ENCODE measurements around the gene DUSP18. TPM values are rescaled to one million over a fixed set of nuclear protein-coding genes. Genes with fewer than 3 reads are reported as not detected.
A peak's percentile ranks its signal among the peaks of the same experiment; 100 is the strongest.

Gene DUSP18
- total RNA-seq, 5 donors from 2014 or later (not counting 1 experiment from before 2014, with no cell fraction given): 9.4 to 19.4 (median 18.8) TPM

GRCh38 chr22:30648825-30649224, 18.9 kb downstream of the DUSP18 start:
- ChIA-PET CTCF (no interaction called here), POLR2A (interaction anchor here in 1 of 2 donors (0.5 kb wide), 1 partner anchor 644 kb away, joined by 3 read pairs; the partner anchor contains the start of gene PIK3IP1)
- H3K4me3 Mint-ChIP-seq: no peak overlapping the region
- no peaks in the 10 kb centered on the region for H3K9me3 Mint-ChIP-seq
- no peaks in the 10 kb centered on the region for H3K27me3 ChIP-seq (replicated peaks in 1 of 2; ENCODE audit: control insufficient read depth in 2 of 2, extremely low read depth in 1 of 2, insufficient read depth in 2 of 2, low read length in 1 of 2)
- H3K27ac ChIP-seq (ENCODE audit: low read length): no peak overlapping the region
- DNase-seq: no peak
- peaks cover 0 to 10% of the 10 kb centered on the region in 2 experiments for H3K4me1 ChIP-seq (ENCODE audit: control insufficient read depth in 1 of 2, extremely low read depth in 1 of 2, insufficient read depth in 2 of 2, low read length in 2 of 2)
- H3K27me3 Mint-ChIP-seq: no peaks in the 10 kb centered on the region
- H3K36me3 ChIP-seq (ENCODE audit: control insufficient read depth in 2 of 2, extremely low read depth in 1 of 2, insufficient read depth in 1 of 2, low read length in 1 of 2): peaks cover 0 to 3% of the 10 kb centered on the region in 2 donors
- peaks cover 0 to 21% (median 16%) of the 10 kb centered on the region in 3 donors for H3K4me1 Mint-ChIP-seq
- H3K27ac Mint-ChIP-seq: peak overlapping the region; percentile 47 to 73
- H3K36me3 Mint-ChIP-seq: no peaks in the 10 kb centered on the region
- no peak for ATAC-seq (replicated peaks in 1 of 4)
- 100% methylated on average over 1 of the region's 3 CpGs for whole genome bisulfite sequencing (ENCODE audit: insufficient coverage)
- no peak overlapping the region for H3K4me3 ChIP-seq (ENCODE audit: control insufficient read depth in 1 of 2, extremely low read depth in 1 of 2, low read length in 1 of 2)
- H3K9me3 ChIP-seq: no peaks in the 10 kb centered on the region

DNA sequence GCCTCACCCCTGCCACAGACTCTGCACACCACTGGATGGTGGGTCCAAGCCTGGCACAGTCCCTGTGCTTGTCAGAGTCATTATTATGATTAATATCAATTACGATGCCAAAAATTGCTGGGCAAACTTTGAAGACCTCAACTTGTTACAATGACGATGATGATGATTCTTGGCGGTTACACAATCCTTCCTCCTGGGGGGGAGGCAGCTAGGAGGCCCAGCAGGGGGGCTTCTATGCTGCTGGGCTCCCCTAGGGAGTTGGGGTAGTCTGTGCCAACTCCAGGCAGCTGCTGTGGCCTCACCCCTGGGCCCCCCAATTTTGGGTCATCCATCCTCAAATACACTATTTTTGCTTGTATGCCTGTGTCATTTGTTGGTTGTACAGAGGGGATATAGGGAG, 20.1 kb downstream of the DUSP18 start:
- H3K27me3 ChIP-seq (replicated peaks in 1 of 2; ENCODE audit: control insufficient read depth in 2 of 2, extremely low read depth in 1 of 2, insufficient read depth in 2 of 2, low read length in 1 of 2): no peaks in the 10 kb centered on the region
- no peaks in the 10 kb centered on the region for H3K9me3 ChIP-seq
- no peak overlapping the region for H3K27ac ChIP-seq (ENCODE audit: low read length)
- POLR2A ChIA-PET: no interaction called here
- H3K36me3 ChIP-seq (ENCODE audit: control insufficient read depth in 2 of 2, extremely low read depth in 1 of 2, insufficient read depth in 1 of 2, low read length in 1 of 2): peaks cover 0 to 3% of the 10 kb centered on the region in 2 donors
- H3K4me3 ChIP-seq (ENCODE audit: control insufficient read depth in 1 of 2, extremely low read depth in 1 of 2, low read length in 1 of 2): no peak overlapping the region
- Mint-ChIP-seq H3K4me1 (peaks cover 6 to 24% (median 22%) of the 10 kb centered on the region in 3 donors), H3K4me3 (no peak overlapping the region), H3K27ac (no peak overlapping the region), H3K36me3 (no peaks in the 10 kb centered on the region), H3K9me3 (no peaks in the 10 kb centered on the region), H3K27me3 (no peaks in the 10 kb centered on the region)
- ATAC-seq (replicated peaks in 1 of 4): no peak
- H3K4me1 ChIP-seq (ENCODE audit: control insufficient read depth in 1 of 2, extremely low read depth in 1 of 2, insufficient read depth in 2 of 2, low read length in 2 of 2): peaks cover 0 to 10% of the 10 kb centered on the region in 2 experiments
- WGBS (ENCODE audit: insufficient coverage): 100% methylated on average over 2 of the region's 3 CpGs
- CTCF ChIA-PET: no interaction called here
- no peak for DNase-seq

DNA sequence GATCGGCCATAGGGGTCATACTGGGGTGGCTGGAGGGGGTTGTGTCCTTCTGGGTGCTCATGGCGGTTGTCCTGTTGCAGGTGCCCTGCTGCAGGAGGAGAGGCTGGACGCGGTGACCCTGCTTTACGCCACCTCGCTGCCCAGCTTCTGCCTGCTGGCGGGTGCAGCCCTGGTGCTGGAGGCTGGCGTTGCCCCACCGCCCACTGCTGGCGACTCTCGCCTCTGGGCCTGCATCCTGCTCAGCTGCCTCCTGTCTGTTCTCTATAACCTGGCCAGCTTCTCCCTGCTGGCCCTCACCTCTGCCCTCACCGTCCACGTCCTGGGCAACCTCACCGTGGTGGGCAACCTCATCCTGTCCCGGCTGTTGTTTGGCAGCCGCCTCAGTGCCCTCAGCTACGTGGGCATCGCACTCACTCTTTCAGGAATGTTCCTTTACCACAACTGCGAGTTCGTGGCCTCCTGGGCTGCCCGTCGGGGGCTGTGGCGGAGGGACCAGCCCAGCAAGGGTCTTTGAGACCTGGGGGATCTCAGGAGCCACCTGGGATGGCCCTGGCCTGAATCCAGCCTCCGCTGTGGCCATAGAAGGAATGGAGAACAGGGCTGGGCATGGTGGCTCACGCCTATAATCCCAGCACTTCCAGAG, 21.0 kb downstream of the DUSP18 start:
- no peak overlapping the region for H3K27ac ChIP-seq (ENCODE audit: low read length)
- ATAC-seq (replicated peaks in 1 of 4): no peak
- no peak overlapping the region for H3K27ac Mint-ChIP-seq
- no peak overlapping the region for H3K4me3 Mint-ChIP-seq
- no peaks in the 10 kb centered on the region for H3K9me3 Mint-ChIP-seq
- peaks cover 0 to 3% of the 10 kb centered on the region in 2 donors for H3K36me3 ChIP-seq (ENCODE audit: control insufficient read depth in 2 of 2, extremely low read depth in 1 of 2, insufficient read depth in 1 of 2, low read length in 1 of 2)
- H3K4me1 ChIP-seq (ENCODE audit: control insufficient read depth in 1 of 2, extremely low read depth in 1 of 2, insufficient read depth in 2 of 2, low read length in 2 of 2): peaks cover 0 to 10% of the 10 kb centered on the region in 2 experiments
- H3K4me3 ChIP-seq (ENCODE audit: control insufficient read depth in 1 of 2, extremely low read depth in 1 of 2, low read length in 1 of 2): no peak overlapping the region
- ChIA-PET CTCF (interaction anchor here in 1 of 2 donors (0.6 kb wide), 1 partner anchor 579 kb away, joined by 4 read pairs; no protein-coding TSS in a partner anchor), POLR2A (no interaction called here)
- WGBS (ENCODE audit: insufficient coverage): 87% methylated on average over 22 of the region's 25 CpGs
- no peaks in the 10 kb centered on the region for H3K27me3 Mint-ChIP-seq
- peaks cover 6 to 20% (median 18%) of the 10 kb centered on the region in 3 donors for H3K4me1 Mint-ChIP-seq
- no peaks in the 10 kb centered on the region for H3K27me3 ChIP-seq (replicated peaks in 1 of 2; ENCODE audit: control insufficient read depth in 2 of 2, extremely low read depth in 1 of 2, insufficient read depth in 2 of 2, low read length in 1 of 2)
- H3K9me3 ChIP-seq: no peaks in the 10 kb centered on the region
- no peaks in the 10 kb centered on the region for H3K36me3 Mint-ChIP-seq
- no peak for DNase-seq

GRCh38 chr22:30643055-30643875, 24.4 kb downstream of the DUSP18 start:
- Mint-ChIP-seq H3K27ac (peak overlapping the region in 1 of 2 donors; percentile 39), H3K4me1 (peaks cover 6 to 10% (median 9%) of the 10 kb centered on the region in 3 donors), H3K4me3 (no peak overlapping the region), H3K27me3 (no peaks in the 10 kb centered on the region), H3K9me3 (peaks cover 0 to 4% (median 0%) of the 10 kb centered on the region in 3 donors), H3K36me3 (peaks cover 4% of the 10 kb centered on the region)
- Histone ChIP-seq H3K4me1 (ENCODE audit: control insufficient read depth in 1 of 2, extremely low read depth in 1 of 2, insufficient read depth in 2 of 2, low read length in 2 of 2) (no peaks in the 10 kb centered on the region), H3K27me3 (replicated peaks in 1 of 2; ENCODE audit: control insufficient read depth in 2 of 2, extremely low read depth in 1 of 2, insufficient read depth in 2 of 2, low read length in 1 of 2) (no peaks in the 10 kb centered on the region), H3K9me3 (no peaks in the 10 kb centered on the region), H3K4me3 (ENCODE audit: control insufficient read depth in 1 of 2, extremely low read depth in 1 of 2, low read length in 1 of 2) (no peak overlapping the region), H3K36me3 (ENCODE audit: control insufficient read depth in 2 of 2, extremely low read depth in 1 of 2, insufficient read depth in 1 of 2, low read length in 1 of 2) (no peaks in the 10 kb centered on the region), H3K27ac (ENCODE audit: low read length) (no peak overlapping the region)
- ChIA-PET POLR2A (no interaction called here), CTCF (interaction anchor here in 1 of 2 donors (0.5 kb wide), 1 partner anchor 340 kb away, joined by 4 read pairs; no protein-coding TSS in a partner anchor)
- WGBS (ENCODE audit: insufficient coverage): 95% methylated on average over 8 of the region's 16 CpGs
- no peak for ATAC-seq (replicated peaks in 1 of 4)
- DNase-seq: no peak

DNA sequence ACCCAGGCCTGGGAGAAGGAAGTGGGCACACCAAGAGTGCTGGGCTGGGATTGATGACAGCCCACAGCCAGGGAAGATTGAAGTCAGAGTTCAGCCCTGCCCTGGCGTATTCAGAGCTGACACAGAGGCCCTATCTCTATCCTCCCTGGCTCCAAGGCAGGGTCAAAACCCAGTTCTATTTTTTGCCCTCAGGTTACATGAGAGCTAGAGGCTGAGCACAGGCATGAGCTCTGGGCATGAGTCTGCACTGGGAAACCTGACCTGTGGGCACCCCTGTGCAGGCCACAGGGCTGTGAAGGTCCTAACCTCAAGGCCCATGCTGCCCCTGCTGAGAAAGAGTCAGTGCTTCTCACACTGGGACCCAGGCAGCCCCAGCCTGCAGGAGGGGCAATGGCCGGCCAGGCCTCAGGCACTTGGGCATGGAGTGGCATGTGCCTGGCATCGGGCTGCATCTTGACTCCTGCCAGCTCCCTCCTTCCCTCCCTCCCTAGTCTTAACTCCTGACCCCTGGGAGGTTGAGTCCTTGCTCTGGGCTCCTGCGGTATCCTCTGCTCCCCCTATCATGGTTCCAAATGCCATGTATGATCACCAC, 26.7 kb downstream of the DUSP18 start:
- ATAC-seq (replicated peaks in 1 of 4): no peak
- WGBS (ENCODE audit: insufficient coverage): 100% methylated on average over 4 of the region's 4 CpGs
- Mint-ChIP-seq H3K4me1 (peaks cover 15 to 21% (median 21%) of the 10 kb centered on the region in 3 donors), H3K9me3 (peaks cover 0 to 4% (median 0%) of the 10 kb centered on the region in 3 donors), H3K4me3 (no peak overlapping the region), H3K27ac (no peak overlapping the region), H3K27me3 (no peaks in the 10 kb centered on the region), H3K36me3 (peaks cover 4% of the 10 kb centered on the region)
- Histone ChIP-seq H3K27me3 (replicated peaks in 1 of 2; ENCODE audit: control insufficient read depth in 2 of 2, extremely low read depth in 1 of 2, insufficient read depth in 2 of 2, low read length in 1 of 2) (no peaks in the 10 kb centered on the region), H3K9me3 (no peaks in the 10 kb centered on the region), H3K27ac (ENCODE audit: low read length) (no peak overlapping the region), H3K4me3 (ENCODE audit: control insufficient read depth in 1 of 2, extremely low read depth in 1 of 2, low read length in 1 of 2) (no peak overlapping the region), H3K36me3 (ENCODE audit: control insufficient read depth in 2 of 2, extremely low read depth in 1 of 2, insufficient read depth in 1 of 2, low read length in 1 of 2) (no peaks in the 10 kb centered on the region), H3K4me1 (ENCODE audit: control insufficient read depth in 1 of 2, extremely low read depth in 1 of 2, insufficient read depth in 2 of 2, low read length in 2 of 2) (peaks cover 0 to 19% of the 10 kb centered on the region in 2 experiments)
- POLR2A ChIA-PET: no interaction called here
- DNase-seq: no peak
- CTCF ChIA-PET: no interaction called here

- ATAC-seq (replicated peaks in 1 of 4) (no peak), DNase-seq (no peak)
- peaks cover 0 to 4% (median 0%) of the 10 kb centered on the region in 3 donors for H3K9me3 Mint-ChIP-seq
- ChIA-PET POLR2A (no interaction called here), CTCF (interaction anchor here in 1 of 2 donors (0.7 kb wide), 1 partner anchor 121 kb away, joined by 4 read pairs; no protein-coding TSS in a partner anchor)
- H3K36me3 Mint-ChIP-seq: peaks cover 4% of the 10 kb centered on the region
- no peak overlapping the region for H3K4me3 Mint-ChIP-seq
- 100% methylated on average over 3 of the region's 4 CpGs for WGBS (ENCODE audit: insufficient coverage)
- no peaks in the 10 kb centered on the region for H3K27me3 Mint-ChIP-seq
- no peak overlapping the region for H3K27ac Mint-ChIP-seq
- Histone ChIP-seq H3K9me3 (no peaks in the 10 kb centered on the region), H3K4me3 (ENCODE audit: control insufficient read depth in 1 of 2, extremely low read depth in 1 of 2, low read length in 1 of 2) (no peak overlapping the region), H3K4me1 (ENCODE audit: control insufficient read depth in 1 of 2, extremely low read depth in 1 of 2, insufficient read depth in 2 of 2, low read length in 2 of 2) (peaks cover 0 to 21% of the 10 kb centered on the region in 2 experiments), H3K27me3 (replicated peaks in 1 of 2; ENCODE audit: control insufficient read depth in 2 of 2, extremely low read depth in 1 of 2, insufficient read depth in 2 of 2, low read length in 1 of 2) (no peaks in the 10 kb centered on the region), H3K36me3 (ENCODE audit: control insufficient read depth in 2 of 2, extremely low read depth in 1 of 2, insufficient read depth in 1 of 2, low read length in 1 of 2) (no peaks in the 10 kb centered on the region), H3K27ac (ENCODE audit: low read length) (no peak overlapping the region)
- H3K4me1 Mint-ChIP-seq: peaks cover 15 to 22% (median 21%) of the 10 kb centered on the region in 3 donors
These were observed 27.3 kb downstream of the DUSP18 start for GRCh38 chr22:30640361-30640760.

Data from T-cell (primary cell).